NB4 (cell line): ENCODE results near the gene ITPR2.

Experiments used
- DNase-seq: peaks from one replicate; pipeline ENCODE4 v3.0.0; 2010; ENCODE audit warnings: low read depth
- H3K4me3 ChIP-seq: one replicate; pipeline ENCODE4 v1.5.1; 2011; ENCODE audit warnings: mild to moderate bottlenecking, low read depth, low read length, moderate library complexity
- CTCF ChIP-seq: IDR thresholded peaks from one replicate; pipeline ENCODE4 v1.5.1; 2012; ENCODE audit warnings: low read depth, low read length
- MAX ChIP-seq: IDR thresholded peaks from 2 replicates; pipeline ENCODE4 v1.6.1; 2011; ENCODE audit warnings: low read depth, low read length
- MYC ChIP-seq: IDR thresholded peaks from 2 replicates; pipeline ENCODE4 v1.6.1; 2011; ENCODE audit warnings: low read depth, low read length
- POLR2A ChIP-seq: IDR thresholded peaks from 2 replicates; pipeline ENCODE4 v1.6.1; 2011; ENCODE audit warnings: mild to moderate bottlenecking; ENCODE audit not compliant: insufficient read length; ENCODE audit errors: extremely low read depth

ITPR2 gene

GRCh38 chr12:26295001-26295400 lies 538.0 kb downstream of the ITPR2 start:
- no peak overlapping the region for H3K4me3 ChIP-seq
- DNase-seq = no peak
- TF ChIP-seq POLR2A (no peak), CTCF (no peak), MYC (no peak), MAX (no peak)

GRCh38 chr12:26293612-26294011 lies 539.4 kb downstream of the ITPR2 start:
- no peak for DNase-seq
- no peak overlapping the region for H3K4me3 ChIP-seq
- TF ChIP-seq CTCF (no peak), MAX (no peak), POLR2A (no peak), MYC (no peak)

- H3K4me3 ChIP-seq = no peak overlapping the region
- TF ChIP-seq POLR2A = no peak
- TF ChIP-seq CTCF = no peak
- no peak for TF ChIP-seq MYC
- no peak for TF ChIP-seq MAX
- DNase-seq = no peak
These were observed 540.4 kb downstream of the ITPR2 start for GRCh38 chr12:26292596-26292995.

GRCh38 chr12:26290565-26290964 lies 542.4 kb downstream of the ITPR2 start:
- H3K4me3 ChIP-seq = no peak overlapping the region
- no peak for DNase-seq
- TF ChIP-seq MYC = no peak
- TF ChIP-seq MAX = no peak
- no peak for TF ChIP-seq CTCF
- no peak for TF ChIP-seq POLR2A

- H3K4me3 ChIP-seq = no peak overlapping the region
- DNase-seq = no peak
- no peak for TF ChIP-seq POLR2A
These were observed 545.2 kb downstream of the ITPR2 start for GRCh38 chr12:26287671-26288381.
